Upper lobe of left lung (tissue), 6 donors: Measurements from ENCODE around the gene LRTM2. TPM values are rescaled to one million over a fixed set of nuclear protein-coding genes. Genes with fewer than 3 reads are reported as not detected.

Experiments used
- ATAC-seq, 2 donors: fragments of 200-7000 bp; cut with Tn5 transposase; one replicate each; pipeline ENCODE4 v1.9.1; 2022; ENCODE audit warnings: mild to moderate bottlenecking in 2 of 2, moderate library complexity in 2 of 2; ENCODE audit not compliant: low FRiP score in 2 of 2
- DNase-seq, 2 donors: peaks; one replicate each; pipeline ENCODE4 v3.0.0-alpha.2; 2019 to 2020
- H3K27ac ChIP-seq, 4 donors: fragments of 200-600 bp; sonication (generic); one replicate each; pipeline ENCODE4 v1.5.1; 2016 to 2019
- H3K27me3 ChIP-seq, 4 donors: fragments of 200-600 bp; sonication (generic); one replicate each; pipeline ENCODE4 v1.5.1; 2017 to 2019
- H3K36me3 ChIP-seq, 4 donors: fragments of 200-600 bp; sonication (generic); one replicate each; pipeline ENCODE4 v1.5.1; 2016 to 2019
- H3K4me1 ChIP-seq, 4 donors: fragments of 200-600 bp; sonication (generic); one replicate each; pipeline ENCODE4 v1.5.1; 2018 to 2019
- H3K4me3 ChIP-seq, 4 donors: fragments of 200-600 bp; sonication (generic); one replicate each; pipeline ENCODE4 v1.5.1; 2017 to 2019; ENCODE audit warnings: mild to moderate bottlenecking in 2 of 4, moderate library complexity in 1 of 4
- H3K9me3 ChIP-seq, 4 donors: fragments of 200-600 bp; sonication (generic); one replicate each; pipeline ENCODE4 v1.5.1; 2018 to 2019
- EP300 ChIP-seq, 4 donors: sonication (generic); formaldehyde crosslinking; IDR thresholded peaks; one replicate each; pipeline ENCODE4 v1.5.1; 2017; ENCODE audit warnings: antibody characterized with exemption in 4 of 4, control low read depth in 2 of 4
- POLR2A ChIP-seq, 4 donors: fragments of 450-650 bp; IDR thresholded peaks; one replicate each; pipeline ENCODE4 v1.5.1; 2016 to 2017; ENCODE audit warnings: antibody characterized with exemption in 4 of 4, mild to moderate bottlenecking in 2 of 4
- POLR2AphosphoS5 ChIP-seq, 2 donors: sonication (generic); formaldehyde crosslinking; IDR thresholded peaks; one replicate each; pipeline ENCODE4 v1.5.1; 2017; ENCODE audit warnings: antibody characterized with exemption in 2 of 2
- WGBS, 2 donors: methylation state at CpG; one replicate each; pipeline ENCODE4 v1.1.5; 2017 to 2018; 5-methylcytosine and 5-hydroxymethylcytosine counted together
- total RNA-seq, 6 donors: library from RNA; depleted of rRNA in 4 of 6; stranded (reverse); fragments of >200 nt in 4 of 6; gene quantifications; one replicate each; pipeline versions ENCODE4 v1.1.0 to v1.2.1, GENCODE V29; 2016 to 2021
- TF ChIP-seq, protein P1 (sequence below), 6 experiments: fragments of 450-650 bp in 4 of 6; fragments of 200-600 bp in 2 of 6; sonication (generic) in 2 of 6; IDR thresholded peaks; one replicate each; pipeline ENCODE4 v1.5.1; 2016 to 2019; ENCODE audit warnings: antibody characterized with exemption in 6 of 6
- donor health status: DM: no; HTN: no; CAD: no; lungs with moderate emphysema.
- donor health status: DM: no; HTN: yes; CAD: no; lungs with severe emphysema.

LRTM2 gene
- total RNA-seq, 6 donors from 2014 or later, result not detected

DNA sequence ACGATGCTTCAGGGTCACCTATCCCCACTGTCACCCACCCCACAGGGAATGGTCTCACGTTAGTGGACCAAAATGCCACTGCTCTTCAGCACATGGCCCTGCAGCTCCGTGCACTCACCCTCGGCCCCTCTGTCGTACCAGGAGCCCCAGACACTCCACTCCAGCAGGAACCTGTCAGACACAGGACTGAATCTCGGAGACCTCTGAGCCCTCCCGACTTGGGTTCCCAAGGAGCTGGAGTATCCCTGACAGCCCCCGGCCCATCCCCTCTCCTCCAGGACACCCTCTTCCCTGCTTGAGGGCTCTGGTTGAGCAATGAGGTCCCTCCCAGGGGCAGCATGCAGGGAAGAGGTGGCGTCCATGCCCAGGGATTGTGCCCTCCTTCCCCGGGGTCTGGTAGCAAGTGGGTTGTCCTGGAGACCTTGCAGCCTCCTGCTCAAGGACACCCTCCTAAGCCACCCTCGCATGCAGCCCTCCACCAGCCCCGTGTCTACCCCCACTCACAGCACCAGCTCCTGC lies 20.4 kb upstream of the LRTM2 start:
- no peak overlapping the region for H3K4me3 ChIP-seq
- DNase-seq (no peak), ATAC-seq (no peak)
- H3K27ac ChIP-seq, result no peak overlapping the region
- H3K36me3 ChIP-seq, result no peaks in the 10 kb centered on the region
- 83 to 84% methylated on average over 8 to 12 of the region's 12 CpGs for WGBS, 2 donors
- TF ChIP-seq POLR2AphosphoS5 (IDR thresholded peaks at IDR 0.05) (no peak), POLR2A (IDR thresholded peaks at IDR 0.05) (no peak), EP300 (IDR thresholded peaks at IDR 0.05) (no peak)
- TF ChIP-seq, protein P1, sequence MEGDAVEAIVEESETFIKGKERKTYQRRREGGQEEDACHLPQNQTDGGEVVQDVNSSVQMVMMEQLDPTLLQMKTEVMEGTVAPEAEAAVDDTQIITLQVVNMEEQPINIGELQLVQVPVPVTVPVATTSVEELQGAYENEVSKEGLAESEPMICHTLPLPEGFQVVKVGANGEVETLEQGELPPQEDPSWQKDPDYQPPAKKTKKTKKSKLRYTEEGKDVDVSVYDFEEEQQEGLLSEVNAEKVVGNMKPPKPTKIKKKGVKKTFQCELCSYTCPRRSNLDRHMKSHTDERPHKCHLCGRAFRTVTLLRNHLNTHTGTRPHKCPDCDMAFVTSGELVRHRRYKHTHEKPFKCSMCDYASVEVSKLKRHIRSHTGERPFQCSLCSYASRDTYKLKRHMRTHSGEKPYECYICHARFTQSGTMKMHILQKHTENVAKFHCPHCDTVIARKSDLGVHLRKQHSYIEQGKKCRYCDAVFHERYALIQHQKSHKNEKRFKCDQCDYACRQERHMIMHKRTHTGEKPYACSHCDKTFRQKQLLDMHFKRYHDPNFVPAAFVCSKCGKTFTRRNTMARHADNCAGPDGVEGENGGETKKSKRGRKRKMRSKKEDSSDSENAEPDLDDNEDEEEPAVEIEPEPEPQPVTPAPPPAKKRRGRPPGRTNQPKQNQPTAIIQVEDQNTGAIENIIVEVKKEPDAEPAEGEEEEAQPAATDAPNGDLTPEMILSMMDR (IDR thresholded peaks at IDR 0.05), result no peak
- H3K4me1 ChIP-seq, result peaks cover 10 to 18% (median 18%) of the 10 kb centered on the region in 4 donors
- no peaks in the 10 kb centered on the region for H3K27me3 ChIP-seq
- no peaks in the 10 kb centered on the region for H3K9me3 ChIP-seq

DNA sequence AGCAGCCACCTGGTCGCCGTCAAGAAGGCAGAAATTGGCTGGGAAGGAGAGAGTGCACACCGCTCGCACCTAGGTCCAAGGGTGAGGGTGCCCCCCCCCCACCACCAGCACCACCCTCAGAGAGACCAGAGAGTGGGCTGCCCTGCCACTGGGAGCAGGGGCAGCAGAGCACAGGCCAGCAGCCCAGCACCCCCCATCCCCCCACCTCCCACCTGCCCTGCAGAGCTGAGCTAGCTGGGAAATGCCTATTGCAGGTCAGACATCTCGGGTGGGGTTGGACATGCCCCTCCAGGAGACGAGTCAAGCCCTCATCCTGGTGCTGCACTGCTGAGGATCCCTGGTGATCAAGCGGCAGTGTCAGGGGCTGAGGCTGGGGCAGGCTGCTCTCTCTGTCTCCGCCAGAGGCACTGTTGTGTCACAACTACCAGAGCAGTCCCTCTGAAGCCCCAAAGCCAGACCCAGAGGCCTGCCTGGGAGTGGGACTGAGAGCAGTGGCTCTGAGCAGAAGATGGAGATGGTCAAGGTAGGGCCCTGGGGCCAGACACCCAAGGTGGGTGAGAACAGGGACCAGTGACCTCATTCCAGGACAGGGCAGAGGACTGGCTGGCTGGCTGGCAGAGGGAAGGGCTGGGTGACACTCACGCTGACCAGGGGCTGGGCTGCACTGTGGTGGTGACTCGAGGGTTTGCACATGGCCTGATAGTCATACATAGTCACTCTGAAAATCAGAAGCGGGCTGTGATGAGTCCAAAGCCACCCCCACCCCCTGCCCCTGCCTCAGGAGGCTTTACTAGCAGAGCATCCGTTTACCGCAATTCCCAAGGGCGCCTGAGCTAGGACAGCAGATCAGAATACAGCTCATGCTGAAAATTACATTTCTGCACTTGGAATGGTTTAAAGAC lies 19.7 kb upstream of the LRTM2 start:
- H3K27me3 ChIP-seq, result no peaks in the 10 kb centered on the region
- 78 to 80% methylated on average over 9 to 14 of the region's 14 CpGs for WGBS, 2 donors
- no peaks in the 10 kb centered on the region for H3K36me3 ChIP-seq
- peak overlapping the region in 1 of 4 donors; percentile 11 for H3K27ac ChIP-seq
- no peak for TF ChIP-seq POLR2A (IDR thresholded peaks at IDR 0.05)
- TF ChIP-seq, protein P1 (IDR thresholded peaks at IDR 0.05), result peak in 3 of 6 experiments; percentile 32 to 52 (median 47)
- peaks cover 3 to 15% (median 12%) of the 10 kb centered on the region in 4 donors for H3K4me1 ChIP-seq
- DNase-seq, result peak in 1 of 2 donors; percentile 18
- no peak for ATAC-seq
- no peak overlapping the region for H3K4me3 ChIP-seq
- no peaks in the 10 kb centered on the region for H3K9me3 ChIP-seq

DNA sequence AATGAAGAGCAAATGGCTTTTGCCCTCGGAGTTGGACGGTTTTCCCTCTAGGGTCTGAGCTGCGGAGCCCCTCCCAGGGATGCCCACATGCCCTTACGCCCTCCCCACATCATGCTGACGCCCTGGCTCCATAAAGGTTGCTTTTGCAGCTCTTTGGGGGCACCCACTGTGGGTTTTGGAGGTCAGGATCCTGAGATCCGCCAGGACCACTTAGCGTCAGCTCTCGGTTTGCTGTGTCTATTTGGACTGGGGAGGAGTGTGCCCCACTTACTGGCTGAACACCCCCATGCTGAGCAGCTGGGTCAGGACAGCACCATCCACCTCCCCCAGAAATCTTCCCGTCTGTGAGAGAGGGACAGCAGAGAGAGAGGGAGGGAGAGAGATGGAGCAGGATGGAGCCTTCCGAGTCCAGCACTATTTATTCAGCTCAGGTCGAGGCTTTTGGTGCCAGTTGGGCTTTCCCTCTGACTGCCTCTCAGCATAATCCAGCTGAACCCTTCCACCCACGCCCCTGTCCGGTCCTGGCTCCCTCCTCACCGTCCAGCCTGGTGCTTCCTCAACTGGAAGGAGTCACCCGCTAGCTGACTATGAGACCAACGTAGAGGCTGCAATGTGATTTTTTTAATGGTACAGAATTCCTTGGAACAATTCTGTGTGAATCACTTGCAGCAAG lies 18.9 kb upstream of the LRTM2 start:
- WGBS, 2 donors, result 64 to 76% methylated on average over 16 of the region's 16 CpGs
- ATAC-seq (no peak), DNase-seq (peak in 1 of 2 donors; percentile 8)

DNA sequence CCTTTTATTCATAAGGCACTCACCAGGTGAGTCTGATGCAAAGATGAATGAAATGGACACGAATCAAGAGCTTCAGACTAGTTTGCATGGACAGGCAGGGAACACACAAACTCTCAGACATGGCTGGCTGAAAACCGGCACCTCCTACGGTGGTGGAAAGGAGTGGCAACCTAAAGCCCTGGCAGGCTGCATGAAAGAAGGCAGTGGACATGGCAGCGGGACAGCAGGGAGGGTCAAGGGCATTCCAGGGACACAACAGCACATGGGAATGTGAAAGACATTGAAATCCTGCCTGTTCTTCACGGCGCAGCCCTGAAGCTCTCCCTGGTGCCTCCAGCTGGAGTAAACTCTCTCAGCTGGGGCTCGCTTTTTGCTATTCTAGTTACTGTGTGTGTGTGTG lies 16.6 kb upstream of the LRTM2 start:
- Histone ChIP-seq H3K36me3 (no peaks in the 10 kb centered on the region), H3K27me3 (no peaks in the 10 kb centered on the region), H3K9me3 (no peaks in the 10 kb centered on the region), H3K4me3 (no peak overlapping the region), H3K4me1 (peaks cover 0 to 6% (median 0%) of the 10 kb centered on the region in 4 donors), H3K27ac (no peak overlapping the region)
- 80 to 91% methylated on average over 6 to 7 of the region's 7 CpGs for WGBS, 2 donors
- TF ChIP-seq POLR2A (IDR thresholded peaks at IDR 0.05), result no peak
- TF ChIP-seq EP300 (IDR thresholded peaks at IDR 0.05), result no peak
- TF ChIP-seq POLR2AphosphoS5 (IDR thresholded peaks at IDR 0.05), result no peak
- TF ChIP-seq, protein P1 (IDR thresholded peaks at IDR 0.05), result no peak
- DNase-seq, result peak in 1 of 2 donors; percentile 15
- no peak for ATAC-seq

More for the DNA sequence above, 18.9 kb upstream of the LRTM2 start:
- Histone ChIP-seq H3K4me3 (no peak overlapping the region), H3K36me3 (no peaks in the 10 kb centered on the region), H3K9me3 (no peaks in the 10 kb centered on the region), H3K4me1 (peaks cover 0 to 12% (median 9%) of the 10 kb centered on the region in 4 donors), H3K27ac (no peak overlapping the region), H3K27me3 (no peaks in the 10 kb centered on the region)
- no peak for TF ChIP-seq POLR2A (IDR thresholded peaks at IDR 0.05)
